ENCODE results near the gene KRT78.

- TF ChIP-seq BHLHE40 (IDR thresholded peaks at IDR 0.05; ENCODE audit: borderline replicate concordance) (no peak), ELF4 (IDR thresholded peaks at IDR 0.05) (no peak)
These were observed 36.8 kb downstream of the KRT78 start for GRCh38 chr12:52812073-52812400.
